K562 (cell line): Measurements from ENCODE around the gene TMEM184B. TPM values are rescaled to one million over a fixed set of nuclear protein-coding genes. Genes with fewer than 3 reads are reported as not detected.

ENCODE experiments used
- ARID1B ChIP-seq: fragments of 450-650 bp; IDR thresholded peaks from 2 replicates; pipeline ENCODE4 v1.6.1; 2016; ENCODE audit warnings: antibody characterized with exemption, mild to moderate bottlenecking, inconsistent platforms
- ATF3 ChIP-seq, 2 experiments: fragments of 450-650 bp in 1 of 2; sonication (generic) in 1 of 2; formaldehyde crosslinking in 1 of 2; IDR thresholded peaks in 1 of 2; conservative IDR thresholded peaks in 1 of 2; 2 replicates each; pipeline versions ENCODE4 v1.6.1 to v1.8.1; 2016 to 2023; ENCODE audit warnings: mild to moderate bottlenecking in 2 of 2, moderate library complexity in 2 of 2, inconsistent platforms in 1 of 2, missing genetic modification reagents in 1 of 2
- CTBP1 ChIP-seq: fragments of 450-650 bp; IDR thresholded peaks from 2 replicates; pipeline ENCODE4 v1.6.1; 2016; ENCODE audit warnings: borderline replicate concordance
- FOS ChIP-seq: IDR thresholded peaks from 3 replicates; pipeline ENCODE4 v1.6.1; 2011; ENCODE audit not compliant: insufficient read length; ENCODE audit errors: extremely low read depth
- FOSL1 ChIP-seq: fragments of 200-800 bp; sonication (Bioruptor generic); conservative IDR thresholded peaks from 2 replicates; pipeline ENCODE4 v1.6.1; 2016; ENCODE audit warnings: missing genetic modification characterization, missing compliant biosample characterization
- FOXA3 ChIP-seq, 2 experiments: fragments of 450-650 bp in 1 of 2; sonication (generic) in 1 of 2; formaldehyde crosslinking; IDR thresholded peaks in 1 of 2; conservative IDR thresholded peaks in 1 of 2; 2 replicates each; pipeline versions ENCODE4 v1.4.0 to v1.8.0; 2020 to 2022; ENCODE audit warnings: mild to moderate bottlenecking in 2 of 2, missing genetic modification reagents in 1 of 2
- JUN ChIP-seq, 2 experiments: sonication (generic) in 1 of 2; formaldehyde crosslinking in 1 of 2; IDR thresholded peaks; 2 replicates each; pipeline versions ENCODE4 v1.6.1 to v1.8.0; 2012 to 2022; ENCODE audit warnings: borderline replicate concordance in 2 of 2, mild to moderate bottlenecking in 2 of 2, improper control_type of control experiment in 1 of 2, low read depth in 1 of 2, low read length in 1 of 2, missing genetic modification reagents in 1 of 2
- KDM1A ChIP-seq, 2 experiments: fragments of 450-650 bp; IDR thresholded peaks; 2 replicates each; pipeline ENCODE4 v1.6.1; 2016; ENCODE audit warnings: mild to moderate bottlenecking in 2 of 2
- LEF1 ChIP-seq: fragments of 450-650 bp; IDR thresholded peaks from 2 replicates; pipeline ENCODE4 v1.6.1; 2016; ENCODE audit warnings: mild to moderate bottlenecking
- MNT ChIP-seq, 2 experiments: fragments of 450-650 bp; conservative IDR thresholded peaks; 2 replicates each; pipeline ENCODE4 v1.6.1; 2017; ENCODE audit warnings: mild to moderate bottlenecking in 2 of 2, moderate library complexity in 2 of 2
- NR4A1 ChIP-seq, 2 experiments: fragments of 250-450 bp in 1 of 2; fragments of 450-650 bp in 1 of 2; sonication (Bioruptor Pico) in 1 of 2; IDR thresholded peaks; 2 replicates each; pipeline versions ENCODE4 v1.4.0 to v1.6.1; 2016 to 2020; ENCODE audit warnings: mild to moderate bottlenecking in 2 of 2, missing compliant biosample characterization in 1 of 2, missing genetic modification characterization in 1 of 2, moderate library complexity in 1 of 2
- SMARCC2 ChIP-seq: fragments of 450-650 bp; IDR thresholded peaks from 2 replicates; pipeline ENCODE4 v1.6.1; 2017; ENCODE audit warnings: antibody characterized with exemption, moderate library complexity, mild to moderate bottlenecking, low read depth
- TEAD4 ChIP-seq, 2 experiments: sonication (generic) in 1 of 2; formaldehyde crosslinking in 1 of 2; IDR thresholded peaks; 2 replicates each; pipeline versions ENCODE4 v1.6.1 to v1.8.0; 2012 to 2022; ENCODE audit warnings: borderline replicate concordance in 1 of 2, inconsistent platforms in 1 of 2, low read length in 1 of 2, mild to moderate bottlenecking in 1 of 2, missing genetic modification reagents in 1 of 2
- TFAP4 ChIP-seq: sonication (generic); formaldehyde crosslinking; IDR thresholded peaks from 2 replicates; pipeline ENCODE4 v1.8.0; 2022; ENCODE audit warnings: missing genetic modification reagents, mild to moderate bottlenecking, moderate library complexity, borderline replicate concordance
- USF1 ChIP-seq: sonication (generic); formaldehyde crosslinking; IDR thresholded peaks from 2 replicates; pipeline ENCODE4 v1.9.0; 2022; ENCODE audit warnings: mild to moderate bottlenecking, missing genetic modification reagents
- ZNF707 ChIP-seq: fragments of 250-450 bp; sonication (Bioruptor Pico); conservative IDR thresholded peaks from 2 replicates; pipeline ENCODE4 v1.8.0; 2022; ENCODE audit warnings: inconsistent platforms, mild to moderate bottlenecking, moderate library complexity
- ZNF780A ChIP-seq: fragments of 250-450 bp; sonication (Bioruptor Pico); IDR thresholded peaks from 2 replicates; pipeline ENCODE4 v1.5.0; 2021; ENCODE audit warnings: mild to moderate bottlenecking
- polyA plus RNA-seq, 8 experiments: library from polyadenylated mRNA; depleted of rRNA in 4 of 8; stranded (reverse) in 5 of 8; unstranded in 3 of 8; fragments of >200 nt; fragmentation: Nextera tagmentation in 2 of 8; fragmentation: Illumina TruSeq in 1 of 8; extraction: Ambion mirVana in 2 of 8; extraction: Trizol in 1 of 8; gene quantifications; 2 replicates each; pipeline versions ENCODE4 v1.2.1 to v1.2.3, GENCODE V29; 2011 to 2014; ENCODE audit warnings: inconsistent platforms in 1 of 8, missing spikeins in 1 of 8
- total RNA-seq, 7 experiments: library from RNA; depleted of rRNA in 6 of 7; stranded (reverse); fragments of >200 nt in 6 of 7; fragmentation: Illumina TruSeq in 2 of 7; extraction: Trizol in 2 of 7; gene quantifications; 2 replicates each; pipeline versions ENCODE4 v1.2.1 to v1.2.3, GENCODE V29; 2011 to 2021; ENCODE audit warnings: low replicate concordance in 1 of 7

The TMEM184B gene
- total and polyA plus RNA-seq, 9 of the 15 experiments (the other 6 are each of a cell fraction or from before 2014, with no cell fraction given): 0.31 to 25.1 (median 6.2) TPM

GRCh38 chr22:38177926-38178604 is 94.7 kb downstream of the TMEM184B start (continued):
- TF ChIP-seq MNT (conservative IDR thresholded peaks at IDR 0.05) (peak in 1 of 2 experiments; percentile 41; a peak in 1 of 4 replicates), ARID1B (peak; percentile 60), FOSL1 (peak; percentile 92), USF1 (CRISPR knock-in tag) (no peak), TEAD4 (IDR thresholded peaks at IDR 0.05; ENCODE audit: low read length) (peak; percentile 60; the same call in 1 of the 2 replicates), TEAD4 (CRISPR knock-in tag; IDR thresholded peaks at IDR 0.05; ENCODE audit: borderline replicate concordance) (no peak), ZNF780A (CRISPR knock-in tag) (no peak), NR4A1 (CRISPR knock-in tag; IDR thresholded peaks at IDR 0.05) (no peak), NR4A1 (tag; IDR thresholded peaks at IDR 0.05) (no peak), ZNF707 (CRISPR knock-in tag) (no peak), LEF1 (0 out of 2 replicates have a peak, but pooled peaks have one; percentile 26), TFAP4 (no peak; the same call in 1 of the 2 replicates), KDM1A (IDR thresholded peaks at IDR 0.05) (peak in 1 of 2 experiments; percentile 35; a peak in 1 of 4 replicates), ATF3 (IDR thresholded peaks at IDR 0.05) (peak; percentile 89), ATF3 (CRISPR knock-in tag; conservative IDR thresholded peaks at IDR 0.05) (peak; percentile 63; the same call in 1 of the 2 replicates), JUN (IDR thresholded peaks at IDR 0.05; ENCODE audit: borderline replicate concordance, low read depth, low read length) (peak; percentile 77; the same call in 1 of the 2 replicates), JUN (CRISPR knock-in tag; IDR thresholded peaks at IDR 0.05; ENCODE audit: borderline replicate concordance) (no peak), FOS (peak; percentile 58), SMARCC2 (0 out of 2 replicates have a peak, but pooled peaks have one; percentile 21), CTBP1 (peak; percentile 49; the same call in 1 of the 2 replicates), FOXA3 (CRISPR knock-in tag; conservative IDR thresholded peaks at IDR 0.05 in 1 of 2, IDR thresholded peaks at IDR 0.05 in 1 of 2) (0 out of 4 replicates have a peak, but pooled peaks of 1 of the 2 experiments have one; percentile 20)
